HL-60/S4 (cell line): ENCODE measurements around the gene KLHL29.

ENCODE experiments used
- in situ Hi-C: fragments of 300-500 bp; cut with MboI; formaldehyde crosslinking; loops from 2 replicates; pipeline ENCODE4 v1.14.3; 2022; ENCODE audit warnings: low sequenced_read_pairs

Gene KLHL29

GRCh38 chr2:23601301-23601965, 216.5 kb downstream of the KLHL29 start:
- in situ Hi-C loops, result no loop called here

GRCh38 chr2:23602116-23602515, 217.1 kb downstream of the KLHL29 start:
- in situ Hi-C loops, result no loop called here

GRCh38 chr2:23603156-23603555, 218.2 kb downstream of the KLHL29 start:
- in situ Hi-C loops, result no loop called here

GRCh38 chr2:23603581-23603980, 218.6 kb downstream of the KLHL29 start:
- in situ Hi-C loops, result no loop called here

- in situ Hi-C loops, result no loop called here
Observed at GRCh38 chr2:23604731-23605130, 219.8 kb downstream of the KLHL29 start.

GRCh38 chr2:23605236-23605635, 220.3 kb downstream of the KLHL29 start:
- in situ Hi-C loops, result no loop called here

GRCh38 chr2:23606196-23606595, 221.2 kb downstream of the KLHL29 start:
- in situ Hi-C loops, result no loop called here

- in situ Hi-C loops, result no loop called here
Observed at GRCh38 chr2:23606968-23607367, 222.0 kb downstream of the KLHL29 start.

GRCh38 chr2:23607925-23608324, 222.9 kb downstream of the KLHL29 start:
- in situ Hi-C loops, result no loop called here

GRCh38 chr2:23609254-23609653, 224.3 kb downstream of the KLHL29 start:
- in situ Hi-C loops, result no loop called here

- in situ Hi-C loops, result no loop called here
Observed at GRCh38 chr2:23611839-23612238, 226.9 kb downstream of the KLHL29 start.

- in situ Hi-C loops, result no loop called here
Observed at GRCh38 chr2:23614701-23615100, 229.7 kb downstream of the KLHL29 start.

- in situ Hi-C loops, result no loop called here
Observed at GRCh38 chr2:23615216-23616020, 230.4 kb downstream of the KLHL29 start.

GRCh38 chr2:23616630-23617029, 231.7 kb downstream of the KLHL29 start:
- in situ Hi-C loops, result no loop called here

GRCh38 chr2:23617167-23617810, 232.3 kb downstream of the KLHL29 start:
- in situ Hi-C loops, result no loop called here

GRCh38 chr2:23617811-23618215, 232.8 kb downstream of the KLHL29 start:
- in situ Hi-C loops, result no loop called here

- in situ Hi-C loops, result no loop called here
Observed at GRCh38 chr2:23618265-23618664, 233.3 kb downstream of the KLHL29 start.

GRCh38 chr2:23618794-23619530, 234.0 kb downstream of the KLHL29 start:
- in situ Hi-C loops, result no loop called here

- in situ Hi-C loops, result no loop called here
Observed at GRCh38 chr2:23619941-23620340, 235.0 kb downstream of the KLHL29 start.

GRCh38 chr2:23620841-23621341, 235.9 kb downstream of the KLHL29 start:
- in situ Hi-C loops, result no loop called here

- in situ Hi-C loops, result no loop called here
Observed at GRCh38 chr2:23621616-23622015, 236.6 kb downstream of the KLHL29 start.
